Lung (tissue), 12 donors: ENCODE data around the gene AKR7A3. TPM values are rescaled to one million over a fixed set of nuclear protein-coding genes. Genes with fewer than 3 reads are reported as not detected.
"Not testable (repeated sequence)": the region's sequence is repeated elsewhere in the genome, so short reads cannot be mapped to it uniquely, and the experiment has no call there.

ENCODE experiments used
- ATAC-seq: fragments of 200-7000 bp; cut with Tn5 transposase; one replicate; pipeline ENCODE4 v1.9.1; 2020; ENCODE audit warnings: moderate number of reproducible peaks; ENCODE audit not compliant: insufficient read depth, low FRiP score
- DNase-seq, 3 donors: peaks; one replicate each; pipeline ENCODE4 v3.0.0-alpha.2; 2013 to 2017
- H3K27ac ChIP-seq, 2 donors: one replicate each; pipeline ENCODE4 v1.5.1; 2013; ENCODE audit warnings: mild to moderate bottlenecking in 2 of 2, moderate library complexity in 2 of 2, control low read depth in 1 of 2, inconsistent platforms in 1 of 2, low read depth in 1 of 2, low read length in 1 of 2
- H3K27me3 ChIP-seq, 3 donors: one replicate each; pipeline ENCODE4 v1.5.1; 2013; ENCODE audit warnings: low read length in 2 of 3; ENCODE audit not compliant: control insufficient read depth in 3 of 3, insufficient read depth in 3 of 3
- H3K36me3 ChIP-seq, 4 donors: one replicate each; pipeline ENCODE4 v1.5.1; 2013; ENCODE audit warnings: low read length in 4 of 4, mild to moderate bottlenecking in 1 of 4, moderate library complexity in 1 of 4; ENCODE audit not compliant: control insufficient read depth in 4 of 4, insufficient read depth in 4 of 4
- H3K4me1 ChIP-seq, 5 donors: one replicate each; pipeline ENCODE4 v1.5.1; 2013; ENCODE audit warnings: low read length in 5 of 5, mild to moderate bottlenecking in 2 of 5, moderate library complexity in 1 of 5; ENCODE audit not compliant: control insufficient read depth in 5 of 5, insufficient read depth in 5 of 5
- H3K4me3 ChIP-seq: one replicate; pipeline ENCODE4 v1.5.1; 2013; ENCODE audit warnings: mild to moderate bottlenecking, control low read depth, moderate library complexity
- H3K9ac ChIP-seq, 2 donors: one replicate each; pipeline ENCODE4 v1.5.1; 2013; ENCODE audit warnings: low read length in 2 of 2, control low read depth in 1 of 2; ENCODE audit not compliant: insufficient read depth in 1 of 2
- H3K9me3 ChIP-seq, 4 donors: one replicate each; pipeline ENCODE4 v1.5.1; 2013; ENCODE audit warnings: low read length in 3 of 4, mild to moderate bottlenecking in 1 of 4, moderate library complexity in 1 of 4; ENCODE audit not compliant: control insufficient read depth in 4 of 4, insufficient read depth in 3 of 4
- CTCF ChIP-seq: IDR thresholded peaks from 2 replicates; pipeline ENCODE4 v1.5.1; 2012; ENCODE audit warnings: mild to moderate bottlenecking; ENCODE audit errors: control extremely low read depth, extremely low read depth
- WGBS, 2 donors: extraction: QIAGEN DNeasy Blood & Tissue Kit; methylation state at CpG; one replicate each; pipeline ENCODE4 v1.1.7; 2013; 5-methylcytosine and 5-hydroxymethylcytosine counted together
- polyA plus RNA-seq, 2 donors: library from polyadenylated mRNA; stranded (reverse); fragments of 200-250 nt; gene quantifications; one replicate each; pipeline ENCODE4 v1.2.1, GENCODE V29; 2013
- total RNA-seq, 2 donors: library from RNA; depleted of rRNA in 1 of 2; stranded (reverse); fragments of >200 nt in 1 of 2; gene quantifications; one replicate each; pipeline ENCODE4 v1.2.1, GENCODE V29; 2014 to 2021
- donor health status: control.
- donor health status: control.
- donor health status: Bipolar disorder and iron deficiency.
- donor health status: healthy.
- donor health status: DM: yes; HTN: yes; CAD: no.

AKR7A3 gene
- total and polyA plus RNA-seq, 4 donors: 0.23 to 1.3 (median 0.82) TPM

- no peak for ATAC-seq
Observed at GRCh38 chr1:19294638-19295037, 6.1 kb upstream of the AKR7A3 start.

GRCh38 chr1:19289244-19289643, 674 bp upstream of the AKR7A3 start:
- Histone ChIP-seq H3K27me3 (peaks cover 0 to 4% (median 0%) of the 10 kb centered on the region in 3 donors), H3K27ac (no peak overlapping the region), H3K4me1 (peaks cover 0 to 6% (median 4%) of the 10 kb centered on the region in 5 donors), H3K36me3 (peaks cover 0 to under 1% (median 0%) of the 10 kb centered on the region in 4 donors), H3K9me3 (peaks cover 0 to 3% (median under 1%) of the 10 kb centered on the region in 4 donors), H3K4me3 (no peak overlapping the region), H3K9ac (no peak overlapping the region)
- no peak for ATAC-seq
- WGBS, 2 donors: 33 to 69% methylated on average over 2 of the region's 2 CpGs
- DNase-seq: peak in 1 of 3 donors; percentile 5
- TF ChIP-seq CTCF: no peak

More at GRCh38 chr1:19294638-19295037, 6.1 kb upstream of the AKR7A3 start:
- H3K4me3 ChIP-seq: no peak overlapping the region
- no peak overlapping the region for H3K9ac ChIP-seq
- no peak for DNase-seq
- H3K27me3 ChIP-seq: peaks cover 0 to 2% (median 0%) of the 10 kb centered on the region in 3 donors
- H3K27ac ChIP-seq: no peak overlapping the region
- TF ChIP-seq CTCF: no peak
- H3K36me3 ChIP-seq: peaks cover 0 to 5% (median 3%) of the 10 kb centered on the region in 4 donors
- no peaks in the 10 kb centered on the region for H3K4me1 ChIP-seq
- 73 to 95% methylated on average over 2 of the region's 2 CpGs for WGBS, 2 donors
- peaks cover 1 to 12% (median 8%) of the 10 kb centered on the region in 4 donors for H3K9me3 ChIP-seq

- H3K9ac ChIP-seq: no peak overlapping the region
Observed at GRCh38 chr1:19287436-19288185, 959 bp downstream of the AKR7A3 start.

GRCh38 chr1:19285807-19286206, 2.8 kb downstream of the AKR7A3 start:
- H3K9ac ChIP-seq, H3K27ac ChIP-seq, H3K4me3 ChIP-seq, H3K4me1 ChIP-seq, DNase-seq, ATAC-seq, H3K9me3 ChIP-seq, H3K36me3 ChIP-seq, H3K27me3 ChIP-seq: not testable (repeated sequence)
- 74 to 92% methylated on average over 3 of the region's 3 CpGs for WGBS, 2 donors

More at GRCh38 chr1:19287436-19288185, 959 bp downstream of the AKR7A3 start:
- 95 to 96% methylated on average over 13 of the region's 13 CpGs for WGBS, 2 donors
- Histone ChIP-seq H3K9me3 (peaks cover 0 to 2% (median 0%) of the 10 kb centered on the region in 4 donors), H3K27ac (no peak overlapping the region), H3K4me3 (no peak overlapping the region), H3K36me3 (peaks cover 0 to 2% (median 0%) of the 10 kb centered on the region in 4 donors), H3K4me1 (peaks cover 0 to 6% (median 4%) of the 10 kb centered on the region in 5 donors), H3K27me3 (peaks cover 0 to 4% (median 0%) of the 10 kb centered on the region in 3 donors)
- no peak for ATAC-seq
- DNase-seq: no peak
- TF ChIP-seq CTCF: no peak

- DNase-seq, ATAC-seq, H3K27me3 ChIP-seq, H3K9me3 ChIP-seq, H3K9ac ChIP-seq, H3K27ac ChIP-seq, H3K4me3 ChIP-seq, H3K4me1 ChIP-seq, H3K36me3 ChIP-seq: not testable (repeated sequence)
- 89 to 93% methylated on average over 3 of the region's 3 CpGs for WGBS, 2 donors
Observed at GRCh38 chr1:19285366-19285765, 3.2 kb downstream of the AKR7A3 start.
